Dermis microvascular lymphatic vessel endothelial cell (primary cell): ENCODE data around the gene HGF. TPM values are rescaled to one million over a fixed set of nuclear protein-coding genes. Genes with fewer than 3 reads are reported as not detected.

Source experiments
- DNase-seq, 2 donors: peaks; one replicate each; pipeline versions ENCODE4 v3.0.0 to v3.0.0-alpha.2; 2010; ENCODE audit warnings: low read depth in 2 of 2
- total RNA-seq: library from RNA; depleted of rRNA; stranded (reverse); fragments of >200 nt; gene quantifications from 2 replicates; pipeline ENCODE4 v1.2.1, GENCODE V29; 2014

Gene HGF
- total RNA-seq, 1 donor from 2014 or later, result 0.77 TPM

GRCh38 chr7:81776948-81777630 is 7.2 kb upstream of the HGF start:
- no peak for DNase-seq

- no peak for DNase-seq
Observed at GRCh38 chr7:81776161-81776560, 6.3 kb upstream of the HGF start.

GRCh38 chr7:81775560-81775959 is 5.7 kb upstream of the HGF start:
- no peak for DNase-seq

- no peak for DNase-seq
Observed at GRCh38 chr7:81774551-81774950, 4.7 kb upstream of the HGF start.

GRCh38 chr7:81770728-81771223 is 929 bp upstream of the HGF start:
- DNase-seq, result no peak

GRCh38 chr7:81768951-81769778 is 682 bp downstream of the HGF start:
- DNase-seq, result peak in 1 of 2 donors; percentile 25

GRCh38 chr7:81767926-81768325 is 1.9 kb downstream of the HGF start:
- peak in 1 of 2 donors; percentile 18 for DNase-seq

GRCh38 chr7:81761821-81762220 is 8.0 kb downstream of the HGF start:
- DNase-seq, result no peak

GRCh38 chr7:81761031-81761430 is 8.8 kb downstream of the HGF start:
- DNase-seq, result no peak

- DNase-seq, result no peak
Observed at GRCh38 chr7:81754918-81755696, 14.7 kb downstream of the HGF start.

GRCh38 chr7:81753392-81753791 is 16.5 kb downstream of the HGF start:
- no peak for DNase-seq

GRCh38 chr7:81752318-81752714 is 17.5 kb downstream of the HGF start:
- DNase-seq, result no peak

- DNase-seq, result no peak
Observed at GRCh38 chr7:81751619-81752317, 18.1 kb downstream of the HGF start.

- no peak for DNase-seq
Observed at GRCh38 chr7:81745637-81746036, 24.2 kb downstream of the HGF start.

GRCh38 chr7:81744389-81744788 is 25.5 kb downstream of the HGF start:
- DNase-seq, result no peak

GRCh38 chr7:81743665-81744064 is 26.2 kb downstream of the HGF start:
- no peak for DNase-seq

- no peak for DNase-seq
Observed at GRCh38 chr7:81743201-81743600, 26.6 kb downstream of the HGF start.

GRCh38 chr7:81740403-81740802 is 29.4 kb downstream of the HGF start:
- DNase-seq, result no peak

GRCh38 chr7:81736091-81736490 is 33.8 kb downstream of the HGF start:
- DNase-seq, result peak in 1 of 2 donors; percentile 38

- DNase-seq, result peak; percentile 9 to 32
Observed at GRCh38 chr7:81725812-81726127, 44.1 kb downstream of the HGF start.

GRCh38 chr7:81725003-81725811 is 44.6 kb downstream of the HGF start:
- no peak for DNase-seq
